Mammary epithelial cell (primary cell): ENCODE measurements around the gene OR10R2.

Source experiments
- CTCF ChIP-seq, 2 donors: IDR thresholded peaks in 1 of 2; conservative IDR thresholded peaks in 1 of 2; 2 replicates each; pipeline ENCODE4 v1.5.1; 2011 to 2012; ENCODE audit warnings: inconsistent platforms in 2 of 2, low read length in 2 of 2, mild to moderate bottlenecking in 2 of 2, control low read depth in 1 of 2, low read depth in 1 of 2; ENCODE audit not compliant: insufficient read depth in 1 of 2; ENCODE audit errors: extremely low read depth in 1 of 2
- EZH2 ChIP-seq: IDR thresholded peaks from 2 replicates; pipeline ENCODE4 v1.6.1; 2012; ENCODE audit warnings: low read length, inconsistent platforms, borderline replicate concordance

- TF ChIP-seq CTCF (conservative IDR thresholded peaks at IDR 0.05 in 1 of 2, IDR thresholded peaks at IDR 0.05 in 1 of 2; ENCODE audit: extremely low read depth in 1 of 2, insufficient read depth in 1 of 2, low read depth in 1 of 2, low read length in 2 of 2): no peak
- TF ChIP-seq EZH2: no peak
Measured at GRCh38 chr1:158520955-158521665, 49.1 kb downstream of the OR10R2 start.
